GM19043 (cell line): Measurements from ENCODE around the gene MAGEA8.
"Not testable (repeated sequence)": the region's sequence is repeated elsewhere in the genome, so short reads cannot be mapped to it uniquely, and the experiment has no call there.

Experiments
- ATAC-seq: cut with Tn5 transposase; IDR thresholded peaks from one replicate; pipeline ENCODE4 v1.9.1; 2021; ENCODE audit warnings: low read depth; ENCODE audit not compliant: unreplicated experiment

MAGEA8 gene, protein sequence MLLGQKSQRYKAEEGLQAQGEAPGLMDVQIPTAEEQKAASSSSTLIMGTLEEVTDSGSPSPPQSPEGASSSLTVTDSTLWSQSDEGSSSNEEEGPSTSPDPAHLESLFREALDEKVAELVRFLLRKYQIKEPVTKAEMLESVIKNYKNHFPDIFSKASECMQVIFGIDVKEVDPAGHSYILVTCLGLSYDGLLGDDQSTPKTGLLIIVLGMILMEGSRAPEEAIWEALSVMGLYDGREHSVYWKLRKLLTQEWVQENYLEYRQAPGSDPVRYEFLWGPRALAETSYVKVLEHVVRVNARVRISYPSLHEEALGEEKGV

GRCh38 chrX:149881081-149881711 is at the start of gene MAGEA8:
Gene MAGEA8, plus strand, starts transcription at chrX:149881183. Its CDS starts 3,090 bp downstream, at chrX:149884273.
- ATAC-seq, result no peak

DNA sequence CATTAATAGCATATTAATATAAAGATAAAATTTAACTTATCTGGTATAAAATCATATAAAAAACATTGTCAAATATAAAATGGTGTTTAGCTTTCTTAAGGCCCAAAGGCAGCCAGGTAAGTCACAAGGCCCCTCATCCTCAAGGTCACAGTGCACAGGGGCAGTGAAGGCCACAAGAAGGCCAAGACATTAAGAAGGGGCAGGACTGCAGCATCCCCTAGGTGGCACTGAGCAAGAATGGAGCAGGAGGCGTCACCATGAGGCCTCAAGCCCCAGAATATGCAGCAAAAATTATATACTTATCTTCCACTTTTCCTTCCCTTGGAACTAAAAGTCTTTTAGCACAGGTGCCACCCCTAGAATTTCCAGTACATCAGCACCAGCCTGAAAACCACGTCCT is 49.5 kb upstream of the MAGEA8 start:
- no peak for ATAC-seq

GRCh38 chrX:149836728-149837127 is 44.3 kb upstream of the MAGEA8 start:
- ATAC-seq, result not testable (repeated sequence)

DNA sequence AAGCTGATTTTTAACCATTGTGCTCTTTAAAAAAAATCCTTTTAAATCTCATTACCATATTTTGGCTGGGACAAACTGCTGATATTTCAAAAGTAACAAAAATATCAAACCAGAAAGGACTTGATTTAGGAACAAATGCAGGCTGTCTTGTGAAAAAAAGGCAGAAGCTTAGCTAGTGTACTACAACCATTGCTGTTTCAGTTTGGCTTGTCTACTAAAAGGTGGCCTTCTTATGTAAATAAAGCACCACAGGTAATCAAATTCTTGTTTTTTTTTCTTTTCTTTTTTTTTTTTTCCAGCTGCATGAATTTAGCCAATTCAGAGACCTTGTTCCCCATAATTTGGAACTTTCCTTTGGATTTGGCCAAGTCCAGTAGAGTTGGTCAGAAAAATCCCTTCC is 43.8 kb upstream of the MAGEA8 start:
- ATAC-seq, result no peak

DNA sequence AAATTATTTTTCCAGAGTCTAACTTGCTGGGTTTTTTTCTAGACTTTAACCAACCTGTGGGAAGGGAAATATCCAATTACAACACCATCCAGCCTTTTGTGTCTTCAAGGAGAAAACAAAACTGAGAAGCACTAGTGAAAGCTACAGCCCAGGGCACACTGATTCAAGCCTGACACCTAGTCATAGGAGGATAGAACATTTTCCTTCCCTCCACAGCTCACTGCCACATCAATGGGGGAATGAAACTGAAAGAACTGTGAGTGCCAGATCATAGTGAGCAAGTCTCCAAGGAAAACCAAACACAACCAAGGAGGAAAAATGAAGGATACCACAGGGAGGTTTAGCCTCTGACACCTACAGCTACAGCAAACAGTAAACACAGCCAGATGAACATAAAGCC is 43.3 kb upstream of the MAGEA8 start:
- ATAC-seq, result peak; percentile 86

DNA sequence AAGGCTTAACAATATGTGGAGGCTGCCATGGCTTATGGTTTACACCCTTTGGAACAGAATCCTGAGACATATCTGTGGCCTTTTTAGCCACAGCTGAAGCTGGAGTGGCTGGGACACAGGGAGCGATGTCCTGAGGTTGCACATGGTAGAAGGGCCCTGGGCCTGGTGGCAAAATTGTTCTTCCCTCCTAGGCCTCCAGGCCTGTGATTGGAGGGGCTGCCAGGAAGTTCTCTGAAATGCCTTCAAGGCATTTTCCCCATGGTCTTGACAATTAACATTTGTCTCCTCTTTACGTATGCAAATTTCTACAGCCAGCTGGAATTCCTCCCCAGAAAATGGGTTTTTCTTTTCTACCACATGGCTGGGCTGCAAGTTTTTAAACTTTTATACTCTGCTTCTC is 39.1 kb upstream of the MAGEA8 start:
- ATAC-seq, result no peak

DNA sequence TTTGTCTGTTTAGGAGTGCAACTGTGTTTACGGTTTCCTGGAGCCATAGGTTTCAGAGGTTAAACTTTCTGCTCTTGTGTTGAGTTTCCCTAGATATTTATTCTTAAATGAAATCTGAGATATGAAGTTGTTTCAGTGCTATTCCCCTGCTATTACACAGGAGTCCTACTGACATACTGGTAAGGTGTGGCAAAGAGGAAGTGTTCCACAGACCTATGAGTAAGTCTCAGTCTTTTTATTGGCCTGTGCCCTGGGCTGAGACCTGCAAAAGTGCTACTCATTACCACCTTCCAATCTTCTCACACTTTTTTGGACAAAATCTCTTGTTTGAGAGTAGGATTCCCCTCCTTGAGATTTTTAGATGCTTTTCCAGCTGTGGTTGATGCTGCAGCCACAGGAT is 35.6 kb upstream of the MAGEA8 start:
- ATAC-seq, result no peak

DNA sequence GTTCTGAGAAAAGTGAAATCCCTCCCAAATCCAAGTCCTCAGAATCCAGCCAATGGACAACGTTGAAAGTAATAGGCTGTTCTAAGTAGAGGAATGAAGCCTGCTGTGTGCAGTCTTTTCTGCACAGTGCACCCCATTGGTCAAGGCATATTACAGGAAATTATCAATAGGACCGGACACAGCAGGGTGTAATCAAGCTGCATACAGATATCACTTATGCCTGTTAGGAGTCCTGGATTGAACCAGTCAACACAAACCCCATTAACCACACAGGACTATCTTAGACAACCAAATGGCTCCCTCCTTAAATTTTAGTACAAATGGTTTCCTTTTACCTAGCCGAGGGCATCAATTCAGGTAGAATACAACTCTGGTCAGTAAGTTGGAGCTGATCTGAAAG is 34.2 kb upstream of the MAGEA8 start:
- ATAC-seq, result no peak

DNA sequence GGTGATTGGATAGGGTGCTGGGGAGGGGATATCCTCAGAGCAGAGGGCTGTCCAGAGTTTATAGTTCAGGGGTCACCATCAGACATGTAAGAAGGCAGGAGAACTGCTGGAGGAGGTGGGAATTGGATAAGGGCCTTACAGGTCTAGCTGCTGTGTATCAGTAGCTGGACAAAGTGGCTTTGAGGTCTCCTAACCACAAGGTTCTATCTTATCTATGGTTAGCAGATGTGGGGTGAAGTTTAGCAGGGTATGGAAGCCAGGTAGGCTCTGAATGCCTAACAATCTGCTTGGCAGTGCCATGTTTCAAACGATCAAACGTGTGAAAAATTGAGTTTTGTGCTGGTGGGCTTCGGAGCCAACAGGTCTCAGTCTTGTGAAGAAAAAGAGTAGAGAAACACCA is 32.1 kb upstream of the MAGEA8 start:
- no peak for ATAC-seq

- no peak for ATAC-seq
Measured at GRCh38 chrX:149849787-149850186, 31.2 kb upstream of the MAGEA8 start.

DNA sequence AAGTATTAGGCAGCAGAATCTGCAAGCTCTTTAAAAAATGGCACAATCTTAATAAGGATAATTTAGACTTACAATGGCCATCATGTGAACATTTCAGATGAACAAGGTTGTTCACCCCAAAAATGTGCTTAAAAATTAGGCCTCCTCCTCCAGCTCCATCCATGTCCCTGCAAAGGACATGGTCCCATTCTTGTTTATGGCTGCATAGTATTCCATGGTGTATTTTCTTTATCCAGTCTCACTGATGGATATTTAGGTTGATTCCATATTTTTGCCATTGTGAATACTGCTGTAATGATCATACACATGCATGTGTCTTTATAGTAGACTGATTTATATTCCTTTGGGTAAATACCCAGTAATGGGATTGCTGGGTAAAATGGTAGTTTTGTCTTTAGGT is 29.1 kb upstream of the MAGEA8 start:
- no peak for ATAC-seq

- ATAC-seq, result no peak
Measured at GRCh38 chrX:149853925-149854324, 27.1 kb upstream of the MAGEA8 start.

GRCh38 chrX:149858592-149858991 is 22.4 kb upstream of the MAGEA8 start:
- no peak for ATAC-seq

- ATAC-seq, result no peak
Measured at GRCh38 chrX:149860445-149860844, 20.5 kb upstream of the MAGEA8 start.

GRCh38 chrX:149865390-149865789 is 15.6 kb upstream of the MAGEA8 start:
- ATAC-seq, result no peak

DNA sequence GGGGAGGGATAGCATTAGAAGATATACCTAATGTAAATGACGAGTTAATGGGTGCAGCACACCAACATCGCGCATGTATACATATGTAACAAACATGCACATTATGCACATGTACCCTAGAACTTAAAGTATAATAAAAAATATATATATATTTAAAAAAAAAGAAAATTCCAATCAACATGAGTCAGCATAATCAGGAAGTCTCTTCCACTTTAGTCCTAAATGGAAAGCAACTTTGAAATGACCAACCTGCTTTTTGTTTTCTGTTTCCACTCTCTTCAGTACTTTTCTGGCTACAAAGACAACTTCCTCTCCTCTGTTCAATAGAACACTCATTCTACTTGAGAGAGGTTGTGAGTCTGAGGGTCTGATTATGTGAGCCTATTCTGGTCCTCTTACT is 13.5 kb upstream of the MAGEA8 start:
- no peak for ATAC-seq

DNA sequence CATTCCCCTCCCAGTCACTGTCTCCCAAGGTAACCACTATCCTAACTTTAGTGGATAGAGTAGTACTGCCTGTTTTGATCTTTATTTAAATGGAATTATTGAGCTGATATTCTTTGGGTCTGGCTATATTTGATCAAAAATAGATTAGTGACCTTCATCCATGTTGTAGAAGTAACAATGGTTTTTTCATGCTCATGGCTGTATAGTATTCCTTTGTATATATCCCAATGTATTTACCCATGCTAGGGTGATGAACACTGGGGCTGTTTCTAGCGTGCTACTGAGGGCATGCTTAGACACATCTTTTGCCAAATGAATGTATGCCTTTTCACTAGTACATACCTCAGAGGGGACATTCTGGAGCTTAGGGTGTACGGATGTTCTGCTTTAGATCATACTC is 10.1 kb upstream of the MAGEA8 start:
- ATAC-seq, result no peak

GRCh38 chrX:149871433-149871832 is 9.6 kb upstream of the MAGEA8 start:
- no peak for ATAC-seq

DNA sequence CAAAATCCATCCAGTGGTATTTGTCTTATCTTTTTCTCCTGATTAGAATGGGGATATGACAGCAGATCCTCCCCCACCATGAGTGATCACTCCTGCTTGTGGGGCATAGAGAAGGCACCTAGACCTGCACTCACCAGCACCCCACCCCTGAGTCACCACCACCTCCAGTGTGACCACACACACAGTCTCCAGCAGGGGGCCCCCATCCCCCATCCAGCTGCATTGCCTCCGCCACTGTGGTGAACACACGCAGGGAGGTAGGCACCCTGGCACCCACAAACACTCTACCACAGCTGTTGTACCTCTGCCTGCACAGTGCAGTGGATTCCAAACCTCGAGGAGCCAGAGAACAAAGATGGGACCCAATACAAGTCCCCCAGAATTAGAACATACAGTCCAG is 9.0 kb upstream of the MAGEA8 start:
- peak; percentile 81 for ATAC-seq

GRCh38 chrX:149877157-149877556 is 3.8 kb upstream of the MAGEA8 start:
- ATAC-seq, result no peak

DNA sequence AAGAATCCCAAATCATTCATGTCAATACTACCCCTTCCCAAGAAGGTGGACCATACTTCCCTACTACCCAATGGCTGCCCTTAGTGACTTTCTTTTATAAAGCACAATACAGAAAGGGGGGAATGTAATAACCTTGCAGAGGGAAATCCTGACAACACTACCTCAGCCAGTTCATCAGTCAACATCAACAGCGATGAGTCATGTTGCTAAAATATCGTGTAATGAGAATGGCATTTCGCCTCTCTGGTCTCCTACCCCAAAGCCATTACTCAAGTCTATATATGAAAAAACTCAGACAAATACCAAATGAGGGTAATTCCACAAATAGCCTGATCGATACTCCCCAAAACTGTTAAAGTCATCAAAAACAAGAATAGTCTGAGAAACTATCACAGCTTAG is 3.3 kb upstream of the MAGEA8 start:
- ATAC-seq, result no peak

- ATAC-seq, result not testable (repeated sequence)
Measured at GRCh38 chrX:149890828-149891227, 9.8 kb downstream of the MAGEA8 start.
